ENCODE data around the gene CSRP1.
"Not testable (repeated sequence)": the region's sequence is repeated elsewhere in the genome, so short reads cannot be mapped to it uniquely, and the experiment has no call there.

Gene CSRP1

GRCh38 chr1:201506557-201507359, at the start of gene CSRP1:
TSS of gene CSRP1 (minus strand) at chr1:201507123. CDS start at chr1:201496303, 10,820 bp downstream.
- peak; percentile 27 for DNase-seq

- DNase-seq, result no peak
These were observed 48.6 kb upstream of the CSRP1 start for GRCh38 chr1:201555593-201555945.

GRCh38 chr1:201554789-201555592, 48.1 kb upstream of the CSRP1 start:
- no peak for DNase-seq

GRCh38 chr1:201554190-201554600, 47.3 kb upstream of the CSRP1 start:
- DNase-seq, result no peak

- no peak for DNase-seq
These were observed 46.7 kb upstream of the CSRP1 start for GRCh38 chr1:201553496-201554189.

GRCh38 chr1:201552941-201553351, 46.0 kb upstream of the CSRP1 start:
- DNase-seq, result no peak

- no peak for DNase-seq
These were observed 45.2 kb upstream of the CSRP1 start for GRCh38 chr1:201551877-201552731.

GRCh38 chr1:201551096-201551495, 44.2 kb upstream of the CSRP1 start:
- no peak for DNase-seq

GRCh38 chr1:201549522-201549921, 42.6 kb upstream of the CSRP1 start:
- not testable (repeated sequence) for DNase-seq

GRCh38 chr1:201545851-201546492, 39.0 kb upstream of the CSRP1 start:
- DNase-seq, result peak; percentile 12

GRCh38 chr1:201544710-201545109, 37.8 kb upstream of the CSRP1 start:
- DNase-seq, result no peak

GRCh38 chr1:201543871-201544642, 37.1 kb upstream of the CSRP1 start:
- no peak for DNase-seq

GRCh38 chr1:201542309-201543035, 35.5 kb upstream of the CSRP1 start:
- DNase-seq, result no peak

- no peak for DNase-seq
These were observed 34.2 kb upstream of the CSRP1 start for GRCh38 chr1:201540846-201541735.

GRCh38 chr1:201539561-201540431, 32.9 kb upstream of the CSRP1 start:
- DNase-seq, result no peak

GRCh38 chr1:201538612-201539551, 32.0 kb upstream of the CSRP1 start, which contains the start of gene NAV1:
TSS of gene NAV1 (plus strand) at chr1:201539127. CDS start at chr1:201622885, 83,758 bp downstream.
- DNase-seq, result peak; percentile 67

Measured in GF-D8 (cell line).